GM21423 (cell line): ENCODE measurements around the gene TRAFD1.

Experiments
- ATAC-seq: cut with Tn5 transposase; IDR thresholded peaks from one replicate; pipeline ENCODE4 v1.9.1; 2021; ENCODE audit warnings: mild to moderate bottlenecking, moderate library complexity; ENCODE audit not compliant: unreplicated experiment

The TRAFD1 gene

GRCh38 chr12:112115259-112116045 is 9.9 kb upstream of the TRAFD1 start:
- no peak for ATAC-seq

DNA sequence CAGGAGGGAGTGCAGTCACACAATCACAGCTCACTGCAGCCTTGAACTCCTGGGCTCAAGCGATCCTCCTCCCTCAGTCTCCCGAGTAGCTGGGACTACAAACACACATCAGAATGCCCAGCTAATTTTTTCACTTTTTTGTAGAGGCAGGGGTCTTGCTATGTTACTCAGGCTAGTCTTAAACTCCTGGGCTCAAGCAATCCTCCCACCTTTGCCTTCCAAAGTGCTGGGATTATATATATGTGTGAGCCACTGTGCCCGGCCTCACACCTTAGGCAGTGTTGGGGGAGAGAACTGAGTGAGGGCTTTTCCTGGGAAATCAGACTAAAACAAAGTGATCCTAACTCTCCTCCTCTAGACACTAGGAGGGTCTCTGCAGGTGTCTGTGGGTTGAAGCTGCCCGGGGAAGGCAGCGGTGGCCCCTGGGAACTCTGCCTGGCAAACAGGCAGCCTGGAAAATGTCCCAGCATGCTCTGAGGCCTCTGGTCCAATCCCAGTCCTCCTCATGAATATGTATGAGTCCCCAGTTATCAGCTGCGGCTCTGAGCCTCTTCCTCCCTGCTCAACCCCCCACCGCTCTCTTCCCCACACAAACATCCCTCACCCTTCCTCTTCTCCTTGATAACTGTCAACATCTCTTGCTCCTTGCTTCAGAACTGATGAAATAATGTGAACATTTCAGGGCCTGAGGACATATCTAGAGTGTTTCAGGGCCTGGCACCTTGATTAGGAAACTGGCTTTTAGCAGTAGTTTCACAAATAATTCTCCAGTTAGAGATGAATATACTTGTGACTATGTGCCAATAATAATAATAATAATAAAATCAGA is 8.9 kb upstream of the TRAFD1 start:
- ATAC-seq = no peak

GRCh38 chr12:112117685-112118084 is 7.7 kb upstream of the TRAFD1 start:
- no peak for ATAC-seq

GRCh38 chr12:112121780-112122565 is 3.4 kb upstream of the TRAFD1 start:
- ATAC-seq = no peak

DNA sequence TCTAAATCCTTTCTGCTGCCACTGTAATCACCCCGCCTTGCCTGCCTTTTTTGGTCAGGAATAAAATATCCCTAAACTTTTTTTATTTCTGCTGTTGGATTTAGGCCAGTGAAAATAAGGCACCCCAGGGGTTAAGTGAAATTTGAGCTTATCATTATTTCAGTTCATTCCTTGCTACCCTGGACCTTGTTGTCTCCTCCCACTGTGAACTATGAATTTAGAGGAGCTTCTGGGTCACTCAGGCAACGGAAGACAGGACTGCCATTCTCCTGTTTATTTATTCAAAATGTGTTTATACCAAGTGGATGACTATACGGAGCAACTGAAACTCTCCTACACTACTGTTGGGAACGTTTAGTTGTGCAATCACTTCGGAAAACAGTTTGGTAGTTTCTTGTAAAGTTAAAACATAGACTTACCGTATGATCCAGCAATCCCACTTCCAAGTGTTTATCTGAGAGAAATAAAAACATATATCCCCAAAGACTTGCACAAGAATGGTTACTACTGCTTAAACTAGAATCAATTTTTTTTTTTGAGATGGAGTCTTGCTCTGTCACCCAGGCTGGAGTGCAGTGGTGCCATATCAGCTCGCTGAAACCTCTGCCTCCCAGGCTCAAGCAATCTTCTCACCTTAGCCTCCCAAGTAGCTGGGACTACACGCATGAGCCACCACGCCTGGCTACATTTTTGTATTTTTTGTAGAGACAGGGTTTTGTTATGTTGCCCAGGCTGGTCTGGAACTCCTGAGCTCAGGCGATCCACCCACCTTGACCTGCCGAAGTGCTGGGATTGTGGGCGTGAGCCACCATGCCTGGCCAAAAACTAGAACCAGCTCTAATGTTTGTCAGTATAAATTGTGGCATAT is 2.3 kb upstream of the TRAFD1 start:
- no peak for ATAC-seq

DNA sequence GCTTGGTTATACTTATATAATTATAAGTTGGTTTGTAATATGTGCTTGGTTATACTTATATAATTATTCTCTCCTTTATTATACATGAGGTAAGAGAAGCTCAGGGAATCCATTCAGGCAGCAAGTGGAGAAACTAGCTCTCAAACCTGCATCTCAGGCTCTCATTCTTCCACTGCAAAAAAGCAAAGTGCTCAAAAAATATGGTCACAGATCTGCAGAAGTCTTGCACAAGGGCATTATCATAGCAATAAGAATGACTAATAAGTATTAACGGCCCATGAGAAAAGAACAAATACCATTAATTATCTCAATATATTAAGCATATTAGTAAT is 476 bp upstream of the TRAFD1 start:
- no peak for ATAC-seq

GRCh38 chr12:112126000-112126438 is 659 bp downstream of the TRAFD1 start:
- no peak for ATAC-seq

DNA sequence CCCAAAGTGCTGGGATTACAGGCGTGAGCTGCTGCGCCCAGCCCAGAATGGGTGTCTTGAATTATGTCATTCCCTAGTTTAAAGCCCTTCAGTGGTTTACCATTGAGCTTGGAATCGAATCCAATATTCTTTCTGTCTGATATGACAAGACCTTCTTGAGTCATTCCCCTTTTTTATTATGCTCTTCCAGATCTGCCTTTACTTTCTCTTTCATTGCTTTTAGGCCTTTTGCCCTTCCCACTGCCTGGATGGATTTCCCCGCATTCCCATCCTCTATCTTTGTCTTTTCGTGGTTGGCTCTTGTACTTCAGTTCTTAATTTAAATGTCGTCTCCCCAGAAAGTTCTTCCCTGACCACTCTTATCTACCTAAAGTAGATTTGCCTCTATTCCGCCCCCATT is 1.6 kb downstream of the TRAFD1 start:
- ATAC-seq = no peak

- ATAC-seq = peak; percentile 52
Measured at GRCh38 chr12:112130441-112130998, 5.2 kb downstream of the TRAFD1 start.

- no peak for ATAC-seq
Measured at GRCh38 chr12:112131686-112132085, 6.3 kb downstream of the TRAFD1 start.

DNA sequence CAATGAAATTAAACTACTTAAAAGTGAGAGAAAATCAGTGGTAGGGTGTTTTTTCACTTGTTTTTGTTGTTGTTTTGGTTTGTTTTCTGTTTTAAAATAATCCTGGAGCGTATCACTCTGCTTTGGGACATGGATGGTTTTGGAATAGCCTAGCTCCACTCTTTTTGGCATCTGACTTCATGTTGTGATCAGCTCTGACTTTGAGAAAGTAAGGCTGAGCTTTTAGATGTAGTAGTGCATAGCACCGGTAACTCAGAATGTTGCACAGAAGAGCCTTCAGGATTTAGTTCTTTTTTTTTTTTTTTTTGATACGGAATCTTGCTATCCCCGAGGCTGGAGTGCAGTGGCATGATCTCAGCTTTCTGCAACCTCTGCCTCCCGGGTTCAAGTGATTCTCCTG is 8.1 kb downstream of the TRAFD1 start:
- no peak for ATAC-seq

DNA sequence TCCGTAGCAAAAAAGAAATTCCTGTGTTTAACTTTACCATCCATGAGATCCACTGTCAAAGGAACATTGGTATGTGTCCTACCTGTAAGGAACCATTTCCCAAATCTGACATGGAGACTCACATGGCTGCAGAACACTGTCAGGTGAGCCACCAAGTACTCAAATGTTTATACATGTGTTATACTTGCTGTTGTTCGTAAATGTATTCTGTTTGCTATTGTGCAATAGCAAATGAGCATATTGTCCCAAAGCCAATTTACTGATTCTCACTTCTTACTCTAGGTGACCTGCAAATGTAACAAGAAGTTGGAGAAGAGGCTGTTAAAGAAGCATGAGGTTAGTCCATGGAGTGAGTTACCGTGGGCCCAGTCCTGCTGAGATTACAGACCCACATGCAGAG is 9.4 kb downstream of the TRAFD1 start:
- no peak for ATAC-seq

DNA sequence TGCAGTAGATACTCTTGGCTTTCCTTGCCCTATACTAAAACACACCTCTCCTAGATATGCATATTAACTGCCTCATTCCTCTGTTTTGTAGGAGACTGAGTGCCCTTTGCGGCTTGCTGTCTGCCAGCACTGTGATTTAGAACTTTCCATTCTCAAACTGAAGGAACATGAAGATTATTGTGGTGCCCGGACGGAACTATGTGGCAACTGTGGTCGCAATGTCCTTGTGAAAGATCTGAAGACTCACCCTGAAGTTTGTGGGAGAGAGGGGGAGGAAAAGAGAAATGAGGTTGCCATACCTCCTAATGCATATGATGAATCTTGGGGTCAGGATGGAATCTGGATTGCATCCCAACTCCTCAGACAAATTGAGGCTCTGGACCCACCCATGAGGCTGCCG is 15.4 kb downstream of the TRAFD1 start:
- no peak for ATAC-seq

DNA sequence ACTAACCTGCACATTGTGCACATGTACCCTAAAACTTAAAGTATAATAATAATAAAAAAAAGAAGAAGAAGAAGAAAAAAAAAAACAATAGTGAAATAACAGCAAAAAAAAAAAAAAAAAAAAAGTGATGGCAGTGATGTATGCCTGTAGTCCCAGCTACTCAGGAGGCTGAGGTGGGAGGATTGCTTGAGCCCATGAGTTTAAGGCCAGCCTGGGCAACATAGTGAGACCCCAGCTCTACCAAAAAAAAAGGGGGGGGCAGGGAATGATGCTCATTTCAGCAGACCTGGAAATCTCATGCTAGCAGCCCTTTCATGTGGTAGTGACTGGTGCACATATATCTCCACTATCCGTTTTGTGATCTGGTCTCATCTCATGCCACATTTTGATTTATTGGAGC is 20.8 kb downstream of the TRAFD1 start:
- no peak for ATAC-seq

- no peak for ATAC-seq
Measured at GRCh38 chr12:112148031-112148513, 22.7 kb downstream of the TRAFD1 start.

- ATAC-seq = no peak
Measured at GRCh38 chr12:112149596-112149995, 24.2 kb downstream of the TRAFD1 start.

DNA sequence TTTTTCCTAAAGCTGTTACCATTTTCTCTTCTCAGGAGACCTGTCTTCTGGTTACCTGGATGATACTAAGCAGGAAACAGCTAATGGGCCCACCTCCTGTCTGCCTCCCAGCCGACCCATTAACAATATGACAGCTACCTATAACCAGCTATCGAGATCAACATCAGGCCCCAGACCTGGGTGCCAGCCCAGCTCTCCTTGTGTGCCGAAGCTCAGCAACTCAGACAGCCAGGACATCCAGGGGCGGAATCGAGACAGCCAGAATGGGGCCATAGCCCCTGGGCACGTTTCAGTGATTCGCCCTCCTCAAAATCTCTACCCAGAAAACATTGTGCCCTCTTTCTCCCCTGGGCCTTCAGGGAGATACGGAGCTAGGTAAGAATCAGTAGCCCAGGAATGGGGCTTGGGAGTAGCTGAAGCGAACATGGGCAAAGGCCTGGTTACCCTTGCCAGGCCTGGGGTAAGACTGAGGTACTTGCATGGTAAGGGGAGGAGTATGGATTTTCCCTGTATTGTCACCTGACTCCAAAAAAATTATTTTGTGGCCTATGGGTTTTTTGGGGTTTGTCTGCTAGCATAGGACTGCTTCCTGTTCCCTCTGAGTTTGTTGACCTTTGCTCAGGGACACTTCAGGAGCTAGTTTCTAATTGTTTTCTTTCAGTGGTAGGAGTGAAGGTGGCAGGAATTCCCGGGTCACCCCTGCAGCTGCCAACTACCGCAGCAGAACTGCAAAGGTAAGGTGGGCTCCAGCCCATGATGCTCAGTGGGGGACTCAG is 26.6 kb downstream of the TRAFD1 start:
- ATAC-seq = no peak

GRCh38 chr12:112153181-112153892 is 28.0 kb downstream of the TRAFD1 start:
- ATAC-seq = no peak

DNA sequence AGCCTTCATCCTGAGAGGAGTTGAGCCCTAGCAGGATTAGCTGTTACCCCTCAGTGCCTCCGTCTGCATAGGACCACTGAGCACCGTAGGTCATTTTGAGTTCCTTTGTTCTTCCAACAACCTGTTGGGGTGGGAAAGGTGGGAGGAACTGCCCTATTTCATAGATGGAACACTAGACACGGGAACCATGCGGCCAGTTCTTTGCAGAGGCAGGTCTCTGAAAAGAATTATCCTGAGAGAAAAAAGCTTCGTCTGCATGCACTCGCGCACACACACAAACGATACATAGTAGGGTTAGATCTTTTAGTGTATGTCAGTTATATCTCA is 28.5 kb downstream of the TRAFD1 start:
- ATAC-seq = no peak
